ENCODE data around the gene WHRN. TPM values are rescaled to one million over a fixed set of nuclear protein-coding genes. Genes with fewer than 3 reads are reported as not detected.

WHRN gene
- polyA plus RNA-seq, 1 donor (not counting 4 experiments of a cell fraction or from before 2014, with no cell fraction given): 1.2 TPM

- Histone ChIP-seq H3K79me2 (ENCODE audit: control insufficient read depth, insufficient read depth, low read length) (no peaks in the 10 kb centered on the region), H3K4me1 (ENCODE audit: control insufficient read depth, extremely low read depth, insufficient read depth, low read length) (peaks cover 3% of the 10 kb centered on the region), H3K27ac (ENCODE audit: control insufficient read depth, insufficient read depth, low read length) (no peak overlapping the region), H3K9ac (ENCODE audit: control insufficient read depth, extremely low read depth, insufficient read depth, low read length) (no peak overlapping the region), H3K36me3 (ENCODE audit: control insufficient read depth in 2 of 2, extremely low read depth in 1 of 2, insufficient read depth in 2 of 2, low read length in 2 of 2) (no peaks in the 10 kb centered on the region), H3K4me3 (ENCODE audit: control insufficient read depth in 2 of 3, extremely low read depth in 1 of 3, insufficient read depth in 2 of 3, low read depth in 1 of 3, low read length in 3 of 3) (no peak overlapping the region), H3K9me3 (ENCODE audit: control insufficient read depth, low read depth, low read length) (no peaks in the 10 kb centered on the region), H3K9me1 (ENCODE audit: control insufficient read depth, extremely low read depth, insufficient read depth, low read length) (no peaks in the 10 kb centered on the region), H4K20me1 (ENCODE audit: control insufficient read depth, extremely low read depth, insufficient read depth, low read length) (no peaks in the 10 kb centered on the region), H2AFZ (ENCODE audit: control insufficient read depth, low read length) (no peak overlapping the region), H3K4me2 (ENCODE audit: control insufficient read depth, extremely low read depth, insufficient read depth, low read depth, low read length) (no peak overlapping the region), H3K27me3 (ENCODE audit: control insufficient read depth, extremely low read depth, insufficient read depth, low read length) (no peaks in the 10 kb centered on the region)
- FAIRE-seq (no peak), DNase-seq (ENCODE audit: low read depth, low spot score) (no peak)
- TF ChIP-seq EZH2 (IDR thresholded peaks at IDR 0.05; ENCODE audit: low read length) (no peak), CTCF (optimal IDR thresholded peaks at IDR 0.05 in 1 of 3, IDR thresholded peaks at IDR 0.05 in 1 of 3, conservative IDR thresholded peaks at IDR 0.05 in 1 of 3; ENCODE audit: extremely low read depth in 1 of 3, insufficient read depth in 2 of 3, low read length in 3 of 3) (no peak)
- dilution Hi-C loops (cut with MboI; ENCODE audit: extremely low pct_ligation_motif_present, low sequenced_read_pairs): no loop called here
Measured at GRCh38 chr9:114522286-114522685, 17.0 kb upstream of the WHRN start.

GRCh38 chr9:114521846-114522245, 16.6 kb upstream of the WHRN start:
- dilution Hi-C loops (cut with MboI; ENCODE audit: extremely low pct_ligation_motif_present, low sequenced_read_pairs): no loop called here
- no peaks in the 10 kb centered on the region for H3K79me2 ChIP-seq (ENCODE audit: control insufficient read depth, insufficient read depth, low read length)
- no peak overlapping the region for H3K9ac ChIP-seq (ENCODE audit: control insufficient read depth, extremely low read depth, insufficient read depth, low read length)
- H3K4me3 ChIP-seq (ENCODE audit: control insufficient read depth in 2 of 3, extremely low read depth in 1 of 3, insufficient read depth in 2 of 3, low read depth in 1 of 3, low read length in 3 of 3): no peak overlapping the region
- H3K4me1 ChIP-seq (ENCODE audit: control insufficient read depth, extremely low read depth, insufficient read depth, low read length): peaks cover 3% of the 10 kb centered on the region
- no peak overlapping the region for H3K27ac ChIP-seq (ENCODE audit: control insufficient read depth, insufficient read depth, low read length)
- no peaks in the 10 kb centered on the region for H3K9me3 ChIP-seq (ENCODE audit: control insufficient read depth, low read depth, low read length)
- DNase-seq (ENCODE audit: low read depth, low spot score): no peak
- H3K9me1 ChIP-seq (ENCODE audit: control insufficient read depth, extremely low read depth, insufficient read depth, low read length): no peaks in the 10 kb centered on the region
- no peaks in the 10 kb centered on the region for H3K27me3 ChIP-seq (ENCODE audit: control insufficient read depth, extremely low read depth, insufficient read depth, low read length)
- no peak overlapping the region for H3K4me2 ChIP-seq (ENCODE audit: control insufficient read depth, extremely low read depth, insufficient read depth, low read depth, low read length)
- H3K36me3 ChIP-seq (ENCODE audit: control insufficient read depth in 2 of 2, extremely low read depth in 1 of 2, insufficient read depth in 2 of 2, low read length in 2 of 2): no peaks in the 10 kb centered on the region
- TF ChIP-seq EZH2 (IDR thresholded peaks at IDR 0.05; ENCODE audit: low read length) (no peak), CTCF (optimal IDR thresholded peaks at IDR 0.05 in 1 of 3, IDR thresholded peaks at IDR 0.05 in 1 of 3, conservative IDR thresholded peaks at IDR 0.05 in 1 of 3; ENCODE audit: extremely low read depth in 1 of 3, insufficient read depth in 2 of 3, low read length in 3 of 3) (no peak)
- FAIRE-seq: no peak
- H2AFZ ChIP-seq (ENCODE audit: control insufficient read depth, low read length): no peak overlapping the region
- H4K20me1 ChIP-seq (ENCODE audit: control insufficient read depth, extremely low read depth, insufficient read depth, low read length): no peaks in the 10 kb centered on the region

Data from keratinocyte (primary cell).